Testis (tissue), 3 donors: ENCODE measurements around the gene SSR4. TPM values are rescaled to one million over a fixed set of nuclear protein-coding genes. Genes with fewer than 3 reads are reported as not detected.

ENCODE experiments used
- DNase-seq: peaks from one replicate; pipeline ENCODE4 v3.0.0-alpha.2; 2019
- H3K27ac ChIP-seq, 2 donors: fragments of 200-600 bp; sonication (generic); one replicate each; pipeline ENCODE4 v1.5.1; 2019
- H3K27me3 ChIP-seq: fragments of 200-600 bp; sonication (generic); one replicate; pipeline ENCODE4 v1.5.1; 2019
- H3K36me3 ChIP-seq: fragments of 200-600 bp; sonication (generic); one replicate; pipeline ENCODE4 v1.5.1; 2017; ENCODE audit warnings: low read depth; ENCODE audit errors: missing control alignments
- H3K4me1 ChIP-seq: fragments of 200-600 bp; sonication (generic); one replicate; pipeline ENCODE4 v1.5.1; 2019
- H3K4me3 ChIP-seq, 2 donors: fragments of 200-600 bp; sonication (generic); one replicate each; pipeline ENCODE4 v1.5.1; 2017 to 2019
- H3K9me3 ChIP-seq: fragments of 200-600 bp; sonication (generic); one replicate; pipeline ENCODE4 v1.5.1; 2017
- CTCF ChIP-seq, 3 experiments: fragments of 450-650 bp in 2 of 3; fragments of 200-600 bp in 1 of 3; sonication (generic) in 1 of 3; IDR thresholded peaks; one replicate each; pipeline ENCODE4 v1.5.1; 2016 to 2019; ENCODE audit warnings: antibody characterized with exemption in 3 of 3, mild to moderate bottlenecking in 2 of 3, moderate library complexity in 1 of 3
- POLR2A ChIP-seq: fragments of 450-650 bp; IDR thresholded peaks from one replicate; pipeline ENCODE4 v1.6.1; 2017; ENCODE audit warnings: antibody characterized with exemption, mild to moderate bottlenecking, moderate library complexity
- WGBS, 2 donors: methylation state at CpG; one replicate each; pipeline ENCODE4 v1.1.5; 2018; 5-methylcytosine and 5-hydroxymethylcytosine counted together
- intact Hi-C: fragments of 100-400 bp; cut with DNase I; formaldehyde crosslinking; loops from one replicate; pipeline ENCODE4 v1.15.1; 2023; ENCODE audit warnings: low total_unique reads
- polyA plus RNA-seq: library from polyadenylated mRNA; stranded (reverse); fragments of 350-450 nt; fragmentation: Illumina TruSeq; extraction: RNeasy Lipid Tissue Mini Kit (QIAGEN cat#74804); gene quantifications from one replicate; pipeline ENCODE4 v1.2.3, GENCODE V29; 2014; ENCODE audit warnings: low read depth, low replicate concordance; ENCODE audit not compliant: insufficient read depth
- total RNA-seq, 2 donors: library from RNA; depleted of rRNA; stranded (reverse); fragments of >200 nt; gene quantifications; one replicate each; pipeline ENCODE4 v1.2.3, GENCODE V29; 2016

SSR4 gene
- total and polyA plus RNA-seq, 3 donors from 2014 or later = 246 to 294 (median 275) TPM

DNA sequence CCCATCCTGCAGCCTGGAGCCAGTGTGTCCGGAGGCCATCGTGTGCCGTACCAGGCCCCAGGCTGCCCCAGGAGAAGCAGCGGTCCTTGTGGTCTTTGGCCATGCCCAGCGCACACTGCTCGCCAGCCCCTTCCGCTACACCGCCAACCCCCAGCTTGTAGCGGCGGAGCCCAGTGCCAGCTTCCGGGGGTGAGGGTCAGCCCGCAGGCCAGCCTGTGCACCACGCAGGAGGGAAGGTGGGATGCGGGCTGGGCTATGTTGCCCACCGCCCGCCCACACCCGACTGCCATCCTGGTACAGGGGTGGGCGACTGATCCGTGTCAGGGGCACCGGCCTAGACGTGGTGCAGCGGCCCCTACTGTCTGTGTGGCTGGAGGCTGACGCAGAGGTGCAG is 21.3 kb upstream of the SSR4 start:
- DNase-seq = no peak
- no peak overlapping the region for H3K27ac ChIP-seq
- no peak for TF ChIP-seq CTCF (IDR thresholded peaks at IDR 0.05)
- TF ChIP-seq POLR2A = no peak
- intact Hi-C loops = no loop called here
- no peak overlapping the region for H3K4me3 ChIP-seq
- no peaks in the 10 kb centered on the region for H3K36me3 ChIP-seq
- no peaks in the 10 kb centered on the region for H3K4me1 ChIP-seq
- 98% methylated on average over 11 of the region's 23 CpGs; no CpG with 5 or more reads in 1 of the 2 donors for WGBS, 2 donors
- no peaks in the 10 kb centered on the region for H3K9me3 ChIP-seq
- no peaks in the 10 kb centered on the region for H3K27me3 ChIP-seq

- no peak for TF ChIP-seq POLR2A
- no peak for TF ChIP-seq CTCF (IDR thresholded peaks at IDR 0.05)
- DNase-seq = no peak
- Histone ChIP-seq H3K4me1 (no peaks in the 10 kb centered on the region), H3K27ac (no peak overlapping the region), H3K36me3 (no peaks in the 10 kb centered on the region), H3K4me3 (no peak overlapping the region), H3K27me3 (no peaks in the 10 kb centered on the region), H3K9me3 (no peaks in the 10 kb centered on the region)
- WGBS, 2 donors = 93% methylated on average over 7 of the region's 48 CpGs; no CpG with 5 or more reads in 1 of the 2 donors
- intact Hi-C loops = no loop called here
Observed at GRCh38 chrX:153773741-153774575, 20.5 kb upstream of the SSR4 start.

- Histone ChIP-seq H3K36me3 (no peaks in the 10 kb centered on the region), H3K4me1 (no peaks in the 10 kb centered on the region), H3K27me3 (no peaks in the 10 kb centered on the region), H3K27ac (no peak overlapping the region), H3K4me3 (no peak overlapping the region), H3K9me3 (no peaks in the 10 kb centered on the region)
- no peak for DNase-seq
- TF ChIP-seq CTCF (IDR thresholded peaks at IDR 0.05) (no peak), POLR2A (no peak)
- intact Hi-C loops = no loop called here
- 95% methylated on average over 31 of the region's 37 CpGs; no CpG with 5 or more reads in 1 of the 2 donors for WGBS, 2 donors
Observed at GRCh38 chrX:153774576-153775292, 19.7 kb upstream of the SSR4 start.

- Histone ChIP-seq H3K36me3 (no peaks in the 10 kb centered on the region), H3K9me3 (no peaks in the 10 kb centered on the region), H3K4me3 (no peak overlapping the region), H3K27ac (no peak overlapping the region), H3K4me1 (no peaks in the 10 kb centered on the region), H3K27me3 (no peaks in the 10 kb centered on the region)
- TF ChIP-seq CTCF (IDR thresholded peaks at IDR 0.05) (no peak), POLR2A (no peak)
- intact Hi-C loops = no loop called here
- WGBS, 2 donors = 88% methylated on average over 14 of the region's 42 CpGs; no CpG with 5 or more reads in 1 of the 2 donors
- no peak for DNase-seq
Observed at GRCh38 chrX:153775293-153776119, 19.0 kb upstream of the SSR4 start.
